A673 (cell line): Measurements from ENCODE around the gene TMEM242.

Experiments
- EZH2 ChIP-seq: fragments of 200-600 bp; sonication (generic); IDR thresholded peaks from 2 replicates; pipeline ENCODE4 v1.6.1; 2017; ENCODE audit warnings: borderline replicate concordance, low read depth, mild to moderate bottlenecking, mixed read lengths, antibody characterized with exemption, low read length; ENCODE audit not compliant: poor library complexity, severe bottlenecking
- TF ChIP-seq, protein P1 (sequence below): fragments of 300-800, 200-600 bp; sonication (generic); conservative IDR thresholded peaks from 2 replicates; pipeline ENCODE4 v1.5.1; 2017; ENCODE audit warnings: low read depth, mild to moderate bottlenecking, antibody characterized with exemption, low read length, moderate library complexity, mixed read lengths

DNA sequence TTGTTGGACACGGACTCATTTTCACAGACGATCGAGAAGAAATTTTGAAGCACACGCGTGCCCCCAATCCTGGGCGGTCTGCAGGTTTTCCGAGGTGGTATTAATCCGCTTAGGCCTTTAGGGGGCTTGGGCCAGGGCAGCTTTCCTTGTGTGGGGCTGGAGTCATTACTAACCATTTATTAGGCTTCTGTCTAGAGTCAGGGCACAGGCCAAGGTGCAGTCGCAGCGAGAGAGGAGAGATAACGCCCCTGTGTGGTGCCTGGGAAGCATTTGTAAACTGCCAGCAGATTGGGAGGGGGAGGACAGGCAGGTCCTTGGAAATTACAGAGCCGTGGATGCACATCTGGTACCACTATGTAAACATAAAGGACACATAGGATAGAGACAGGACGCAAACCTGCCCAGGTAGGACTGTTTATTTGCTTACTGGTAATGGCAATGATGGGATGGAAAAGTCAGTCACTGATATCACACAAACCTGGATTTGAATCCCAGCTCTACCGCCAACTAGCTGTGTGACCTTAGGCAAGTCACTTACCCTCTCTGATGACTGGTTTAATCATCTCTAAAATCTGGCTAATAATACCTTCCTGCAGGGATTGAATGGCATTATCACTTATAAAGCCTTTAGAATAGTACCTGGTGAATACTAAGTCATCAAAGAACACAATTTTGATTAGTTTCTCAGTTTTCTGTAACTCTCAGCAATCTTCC, 76.4 kb downstream of the TMEM242 start:
- TF ChIP-seq, protein P1, sequence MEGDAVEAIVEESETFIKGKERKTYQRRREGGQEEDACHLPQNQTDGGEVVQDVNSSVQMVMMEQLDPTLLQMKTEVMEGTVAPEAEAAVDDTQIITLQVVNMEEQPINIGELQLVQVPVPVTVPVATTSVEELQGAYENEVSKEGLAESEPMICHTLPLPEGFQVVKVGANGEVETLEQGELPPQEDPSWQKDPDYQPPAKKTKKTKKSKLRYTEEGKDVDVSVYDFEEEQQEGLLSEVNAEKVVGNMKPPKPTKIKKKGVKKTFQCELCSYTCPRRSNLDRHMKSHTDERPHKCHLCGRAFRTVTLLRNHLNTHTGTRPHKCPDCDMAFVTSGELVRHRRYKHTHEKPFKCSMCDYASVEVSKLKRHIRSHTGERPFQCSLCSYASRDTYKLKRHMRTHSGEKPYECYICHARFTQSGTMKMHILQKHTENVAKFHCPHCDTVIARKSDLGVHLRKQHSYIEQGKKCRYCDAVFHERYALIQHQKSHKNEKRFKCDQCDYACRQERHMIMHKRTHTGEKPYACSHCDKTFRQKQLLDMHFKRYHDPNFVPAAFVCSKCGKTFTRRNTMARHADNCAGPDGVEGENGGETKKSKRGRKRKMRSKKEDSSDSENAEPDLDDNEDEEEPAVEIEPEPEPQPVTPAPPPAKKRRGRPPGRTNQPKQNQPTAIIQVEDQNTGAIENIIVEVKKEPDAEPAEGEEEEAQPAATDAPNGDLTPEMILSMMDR = no peak
- no peak for TF ChIP-seq EZH2
